Urothelium cell line (cell line): ENCODE measurements around the gene G6PC2.
"Not testable (repeated sequence)": the region's sequence is repeated elsewhere in the genome, so short reads cannot be mapped to it uniquely, and the experiment has no call there.

Source experiments
- DNase-seq: peaks from one replicate; pipeline ENCODE4 v3.0.0; 2011; ENCODE audit warnings: low spot score, mixed read lengths
- FAIRE-seq: peaks from 2 replicates; lab custom pipeline; 2011; peaks lifted over from hg19 to GRCh38; lab: Jason Lieb, UNC

Gene G6PC2, protein sequence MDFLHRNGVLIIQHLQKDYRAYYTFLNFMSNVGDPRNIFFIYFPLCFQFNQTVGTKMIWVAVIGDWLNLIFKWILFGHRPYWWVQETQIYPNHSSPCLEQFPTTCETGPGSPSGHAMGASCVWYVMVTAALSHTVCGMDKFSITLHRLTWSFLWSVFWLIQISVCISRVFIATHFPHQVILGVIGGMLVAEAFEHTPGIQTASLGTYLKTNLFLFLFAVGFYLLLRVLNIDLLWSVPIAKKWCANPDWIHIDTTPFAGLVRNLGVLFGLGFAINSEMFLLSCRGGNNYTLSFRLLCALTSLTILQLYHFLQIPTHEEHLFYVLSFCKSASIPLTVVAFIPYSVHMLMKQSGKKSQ

DNA sequence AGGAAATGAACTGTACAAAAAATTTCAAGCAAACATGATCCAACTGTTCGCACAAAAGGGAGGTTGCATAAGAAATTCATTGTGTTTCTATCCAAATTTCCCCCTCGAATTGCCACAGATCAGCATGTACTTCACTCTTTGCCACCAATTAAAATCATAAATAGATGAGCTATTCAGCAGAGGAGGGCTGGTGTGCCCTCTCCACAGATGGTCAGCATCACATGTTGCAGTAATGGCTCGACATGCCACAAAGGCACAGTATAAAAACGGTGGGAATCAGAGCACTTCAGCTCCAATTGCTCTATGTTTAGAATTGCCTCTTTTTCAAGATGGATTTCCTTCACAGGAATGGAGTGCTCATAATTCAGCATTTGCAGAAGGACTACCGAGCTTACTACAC, at the start of gene G6PC2:
G6PC2 (plus strand) TSS at position 289 of the 400 bp plus-strand sequence; CDS start at position 330, 41 bp downstream.
- FAIRE-seq (no peak), DNase-seq (no peak)

DNA sequence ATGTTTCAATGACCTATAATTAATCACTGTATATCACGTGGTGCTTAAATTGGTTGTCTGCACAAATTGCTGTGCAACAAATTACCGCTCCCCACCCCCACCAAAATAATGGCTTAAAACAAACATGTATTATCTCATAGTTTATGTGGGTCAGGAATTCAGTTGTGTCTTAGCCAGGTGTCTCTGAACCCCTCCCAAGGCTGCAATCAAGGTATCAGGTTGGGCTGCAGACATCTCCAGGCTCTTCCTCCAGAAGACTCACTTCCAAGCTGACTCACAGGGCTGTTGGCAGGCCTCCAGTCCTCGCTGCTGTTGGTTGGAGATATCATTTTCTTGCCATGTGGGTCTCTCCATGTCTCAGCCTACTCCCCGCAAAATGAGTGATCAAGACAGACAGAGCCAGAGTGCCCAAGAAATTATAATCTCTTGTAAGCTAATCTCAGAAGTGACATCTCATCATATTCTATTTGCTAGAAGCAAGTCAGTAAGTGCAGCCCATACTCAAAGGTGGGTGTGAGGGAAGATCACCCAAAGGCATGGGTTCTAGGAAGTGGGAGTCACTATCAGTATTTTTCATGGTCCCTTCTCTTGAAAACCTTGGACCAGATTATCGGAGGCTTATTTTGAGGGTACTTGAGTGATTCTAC, 49.3 kb upstream of the G6PC2 start:
- DNase-seq (peak; percentile 63), FAIRE-seq (no peak)

DNA sequence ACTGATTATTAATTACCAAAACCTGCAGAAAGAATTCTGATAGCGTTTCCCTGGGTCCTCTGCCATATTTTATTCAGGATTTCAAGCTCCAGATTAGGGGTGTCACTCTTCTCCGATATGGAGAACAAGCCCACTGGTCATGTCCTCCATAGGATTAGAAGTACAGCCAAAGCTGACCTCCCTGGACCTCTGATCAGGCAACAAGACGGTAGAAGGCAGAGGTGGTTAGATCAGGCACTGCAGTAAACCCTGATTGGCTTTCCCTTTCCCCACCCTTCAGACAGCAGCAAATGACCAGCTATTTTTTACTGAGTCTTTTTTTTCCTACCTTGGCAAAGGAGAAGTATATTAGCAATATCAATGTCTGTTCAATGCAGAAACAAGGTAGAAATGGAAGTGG, 48.6 kb upstream of the G6PC2 start:
- FAIRE-seq: no peak
- DNase-seq: no peak

DNA sequence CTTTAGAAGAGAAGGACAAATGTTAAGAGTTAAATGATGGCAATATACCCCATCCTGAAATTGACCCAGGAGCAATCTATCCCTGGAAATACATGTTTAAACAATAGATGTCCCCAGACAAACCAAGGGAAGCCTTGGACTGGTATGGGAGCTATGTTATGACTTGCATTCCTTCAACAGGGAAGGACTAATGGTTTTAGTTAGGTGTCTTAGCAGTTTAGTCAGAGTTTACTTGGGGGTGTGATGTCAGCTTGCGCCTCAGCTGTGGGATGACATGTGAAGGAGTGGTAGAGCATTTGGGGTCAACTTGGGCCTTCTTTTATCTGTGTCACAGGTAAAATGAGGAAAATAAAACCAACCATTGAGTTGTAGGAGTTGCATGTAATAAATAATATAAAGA, 47.6 kb upstream of the G6PC2 start:
- DNase-seq (no peak), FAIRE-seq (no peak)

DNA sequence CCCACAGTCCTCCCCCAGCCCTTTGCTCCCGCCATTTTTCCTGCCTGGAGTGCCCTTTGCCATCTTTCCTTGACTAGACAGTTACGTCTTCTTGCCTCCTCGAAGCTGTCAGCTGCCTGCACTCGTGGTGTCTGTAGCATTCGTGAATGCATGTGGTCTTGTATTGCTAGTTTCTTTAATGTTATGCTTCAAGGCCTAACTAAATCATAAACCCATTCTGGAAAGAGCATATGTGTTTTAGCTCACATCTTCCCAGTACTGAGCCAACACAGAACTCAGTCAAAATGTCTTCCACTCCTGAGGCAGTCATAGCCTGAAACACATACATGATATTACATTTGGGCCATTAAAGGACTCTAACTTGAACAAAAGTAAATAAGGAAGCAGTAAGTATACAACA, 46.4 kb upstream of the G6PC2 start:
- FAIRE-seq (no peak), DNase-seq (no peak)

DNA sequence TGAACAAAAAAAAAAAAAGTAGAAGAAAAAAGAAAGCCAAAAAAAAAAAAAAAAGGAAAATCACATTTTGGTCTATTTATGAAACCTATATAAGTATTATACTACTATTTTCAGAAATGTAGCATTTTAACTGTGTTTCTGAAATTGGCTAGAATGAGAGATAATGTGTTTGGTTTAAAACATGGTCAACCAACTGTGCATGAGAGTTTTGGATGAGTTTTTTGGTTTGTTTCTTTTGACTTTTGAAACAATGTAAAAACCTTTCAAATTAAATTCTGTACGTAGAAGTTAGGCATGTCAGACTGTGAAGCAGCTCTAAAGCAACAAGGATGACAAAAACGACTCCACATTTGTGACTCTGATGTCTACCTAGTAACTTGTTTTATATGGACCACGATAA, 45.5 kb upstream of the G6PC2 start:
- no peak for DNase-seq
- FAIRE-seq: no peak

DNA sequence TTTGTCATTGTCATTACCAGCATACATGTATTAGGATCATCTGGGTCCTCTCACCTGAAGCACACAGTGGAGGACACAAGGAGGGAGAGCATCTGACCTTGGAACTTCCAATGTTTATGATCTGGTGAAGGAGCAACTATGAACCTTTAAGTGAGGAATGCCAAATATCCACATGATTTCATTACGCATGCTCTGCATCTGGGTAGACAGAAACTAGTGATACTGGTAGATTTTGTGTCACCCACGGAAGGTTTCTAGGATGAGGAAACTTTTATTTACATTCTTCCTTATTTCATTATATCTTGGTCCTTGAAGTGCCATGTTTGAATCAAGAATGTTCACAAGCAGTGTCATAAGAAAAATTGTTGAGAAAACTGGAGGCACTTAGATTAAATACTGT, 42.9 kb upstream of the G6PC2 start:
- no peak for FAIRE-seq
- DNase-seq: no peak

DNA sequence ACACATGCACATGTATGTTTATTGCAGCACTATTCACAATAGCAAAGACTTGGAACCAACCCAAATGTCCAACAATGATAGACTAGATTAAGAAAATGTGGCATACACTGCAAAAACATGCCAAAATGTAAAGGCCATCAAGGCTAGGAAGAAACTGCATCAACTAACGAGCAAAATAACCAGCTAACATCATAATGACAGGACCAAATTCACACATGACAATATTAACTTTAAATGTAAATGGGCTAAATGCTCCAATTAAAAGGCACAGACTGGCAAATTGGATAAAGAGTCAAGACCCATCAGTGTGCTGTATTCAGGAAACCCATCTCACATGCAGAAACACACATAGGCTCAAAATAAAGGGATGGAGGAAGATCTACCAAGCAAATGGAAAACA, 33.9 kb upstream of the G6PC2 start:
- not testable (repeated sequence) for FAIRE-seq, DNase-seq

DNA sequence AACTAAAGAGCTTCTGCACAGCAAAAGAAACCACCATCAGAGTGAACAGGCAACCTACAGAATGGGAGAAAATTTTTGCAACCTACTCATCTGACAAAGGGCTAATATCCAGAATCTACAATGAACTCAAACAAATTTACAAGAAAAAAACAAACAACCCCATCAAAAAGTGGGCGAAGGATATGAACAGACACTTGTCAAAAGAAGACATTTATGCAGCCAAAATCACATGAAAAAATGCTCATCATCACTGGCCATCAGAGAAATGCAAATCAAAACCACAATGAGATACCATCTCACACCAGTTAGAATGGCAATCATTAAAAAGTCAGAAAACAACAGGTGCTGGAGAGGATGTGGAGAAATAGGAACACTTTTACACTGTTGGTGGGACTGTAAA, 30.7 kb upstream of the G6PC2 start:
- DNase-seq: not testable (repeated sequence)

DNA sequence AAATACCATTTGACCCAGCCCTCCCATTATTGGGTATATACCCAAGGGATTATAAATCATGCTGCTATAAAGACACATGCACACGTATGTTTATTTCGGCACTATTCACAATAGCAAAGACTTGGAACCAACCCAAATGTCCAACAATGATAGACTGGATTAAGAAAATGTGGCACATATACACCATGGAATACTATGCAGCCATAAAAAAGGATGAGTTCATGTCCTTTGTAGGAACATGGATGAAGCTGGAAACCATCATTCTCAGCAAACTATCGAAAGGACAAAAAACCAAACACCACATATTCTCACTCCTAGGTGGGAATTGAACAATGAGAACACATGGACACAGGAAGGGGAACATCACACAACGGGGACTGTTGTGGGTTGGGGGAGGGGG, 30.3 kb upstream of the G6PC2 start:
- not testable (repeated sequence) for FAIRE-seq, DNase-seq

More for the DNA sequence above, 30.7 kb upstream of the G6PC2 start:
- FAIRE-seq: not testable (repeated sequence)

DNA sequence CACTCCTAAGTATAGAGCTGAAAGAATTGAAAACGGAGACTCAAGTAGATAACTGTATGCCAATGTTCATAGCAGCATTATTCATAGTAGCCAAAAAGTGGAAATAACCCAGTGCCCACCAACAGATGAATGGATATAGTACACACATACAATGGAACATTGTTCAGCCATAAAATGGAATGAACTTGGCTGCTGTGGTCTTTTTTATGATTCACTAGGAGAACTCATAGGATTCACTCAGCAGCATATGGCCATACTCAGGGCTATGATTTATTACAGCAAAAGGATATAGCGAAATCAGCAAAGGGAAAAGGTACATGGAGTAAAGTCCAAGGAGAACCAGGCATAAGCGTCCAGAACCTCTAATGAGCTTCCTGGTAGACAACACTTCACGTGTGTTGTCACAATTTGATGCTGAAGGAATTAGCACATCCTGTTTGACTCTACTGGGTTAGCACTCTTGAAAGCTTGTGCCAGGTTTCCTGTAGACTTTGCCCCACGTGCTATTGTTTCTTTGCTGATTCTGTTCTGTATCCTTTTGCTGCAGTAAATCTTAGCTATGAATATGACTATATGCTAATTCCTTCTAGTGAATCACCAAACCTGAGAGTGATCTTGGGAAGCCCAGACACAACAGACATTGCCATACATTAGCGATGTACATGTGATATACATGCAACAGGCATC, 26.6 kb upstream of the G6PC2 start:
- FAIRE-seq: no peak
- no peak for DNase-seq

DNA sequence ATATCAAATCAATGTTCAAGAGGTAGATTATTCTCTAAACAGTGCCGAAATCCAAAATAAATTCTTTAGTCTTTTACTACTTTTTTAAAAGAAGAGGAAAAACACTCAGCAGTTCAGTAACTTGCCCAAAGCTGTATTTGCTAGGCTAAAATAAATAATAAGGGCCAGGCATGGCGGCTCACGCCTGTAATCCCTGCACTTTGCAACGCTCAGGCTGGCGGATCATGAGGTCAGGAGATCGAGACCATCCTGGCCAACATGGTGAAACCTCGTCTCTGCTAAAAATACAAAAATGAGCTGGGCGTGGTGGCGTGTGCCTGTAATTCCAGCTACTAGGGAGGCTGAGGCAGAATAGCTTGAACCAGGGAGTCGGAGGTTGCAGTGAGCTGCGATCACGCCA, 18.9 kb upstream of the G6PC2 start:
- not testable (repeated sequence) for DNase-seq, FAIRE-seq

DNA sequence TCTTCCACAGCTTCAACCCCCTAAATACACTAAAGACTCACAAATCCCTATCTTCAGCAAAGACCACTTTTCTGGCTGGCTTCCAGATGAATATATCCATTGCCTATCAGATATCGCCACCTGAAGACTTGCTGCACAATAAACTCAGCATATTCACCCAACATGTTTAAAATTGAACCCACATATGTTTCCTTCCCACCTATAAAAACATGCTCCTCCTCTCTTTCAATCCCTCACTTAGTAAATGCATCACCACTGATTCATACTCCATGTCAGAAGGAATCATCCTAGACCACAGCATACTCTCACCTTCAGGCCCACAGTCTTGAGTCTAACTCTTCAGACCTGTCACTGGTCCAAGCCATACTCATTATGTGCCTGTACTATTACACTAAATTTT, 16.1 kb upstream of the G6PC2 start:
- no peak for FAIRE-seq
- DNase-seq: no peak

DNA sequence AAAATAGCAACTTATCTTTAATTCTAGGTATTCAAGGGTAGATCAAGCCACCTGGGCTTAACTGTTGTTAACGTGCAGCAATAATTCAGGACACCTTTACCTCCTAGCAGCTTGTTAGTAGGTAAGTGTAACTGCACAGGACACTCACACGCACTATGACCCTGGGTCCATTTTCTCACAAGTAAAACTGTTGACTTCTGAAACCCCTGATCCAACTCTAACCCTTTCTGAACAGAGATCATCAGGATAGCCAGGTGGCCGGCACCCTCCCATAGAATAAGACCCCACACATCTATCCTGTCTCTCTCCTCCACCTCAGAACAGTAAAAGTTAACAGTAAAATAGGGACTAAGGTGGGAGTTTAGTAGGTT, 11.5 kb upstream of the G6PC2 start:
- FAIRE-seq (peak; percentile 44), DNase-seq (no peak)

DNA sequence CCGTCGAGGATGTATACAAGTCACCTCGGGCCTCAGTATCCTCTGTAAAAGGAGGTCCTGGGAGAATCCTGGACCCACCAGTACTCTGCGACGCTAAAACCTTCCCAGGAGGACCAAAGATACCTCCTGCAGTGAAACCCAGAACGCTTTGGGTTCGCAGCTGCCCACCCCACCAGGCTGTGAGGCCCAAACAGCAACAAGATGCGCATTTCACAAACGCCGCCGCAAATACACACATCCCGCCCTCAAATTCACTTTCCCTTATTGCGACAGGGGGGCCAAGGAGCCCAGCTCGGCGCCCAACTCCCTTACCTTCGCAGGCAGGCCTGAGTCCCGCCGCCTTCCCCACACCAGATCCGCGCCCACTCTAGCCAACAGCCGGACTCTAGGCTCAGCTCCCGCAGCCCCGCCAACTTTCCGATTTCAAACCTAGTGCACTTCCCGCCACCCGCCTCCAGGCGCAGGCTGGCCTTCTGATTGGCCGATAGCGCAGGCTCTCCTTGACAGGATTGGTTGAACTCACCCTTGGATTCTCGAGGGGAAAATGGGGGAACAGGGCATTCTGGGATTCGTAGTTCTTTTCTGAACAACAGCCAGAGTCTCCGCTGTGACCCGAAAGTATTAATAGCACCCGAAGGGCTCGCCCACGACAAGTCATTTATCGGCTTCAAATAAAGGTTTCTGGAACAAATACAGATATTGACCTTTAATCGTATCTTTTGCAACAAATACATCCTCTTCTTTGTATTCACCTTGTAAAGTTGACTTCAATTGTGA, 10.9 kb upstream of the G6PC2 start, which contains the start of gene SPC25:
SPC25 (minus strand) TSS at position 425 of the 777 bp plus-strand sequence. CDS start 911 bp downstream, outside the sequence.
- FAIRE-seq: no peak

DNA sequence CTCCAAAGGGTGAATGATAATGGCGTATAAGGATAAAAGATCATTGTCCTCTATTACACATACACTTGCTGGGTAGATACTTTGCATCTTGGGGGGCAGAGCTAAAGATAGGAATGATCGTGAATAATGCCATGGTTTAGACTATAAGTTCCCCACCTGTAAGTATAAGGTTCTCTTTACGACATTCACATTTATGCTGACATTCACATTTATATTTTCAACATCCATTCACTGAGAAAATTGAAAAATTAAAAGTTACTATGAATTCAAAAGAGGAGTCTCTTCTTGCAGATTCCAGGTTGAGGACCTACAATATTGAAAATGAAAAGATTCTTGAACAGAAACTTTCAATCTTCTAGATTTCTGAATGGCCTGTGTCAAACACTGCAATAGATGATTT, 8.8 kb upstream of the G6PC2 start:
- no peak for DNase-seq
- FAIRE-seq: no peak

More for the DNA sequence above, 10.9 kb upstream of the G6PC2 start, which contains the start of gene SPC25:
- DNase-seq: peak; percentile 97

DNA sequence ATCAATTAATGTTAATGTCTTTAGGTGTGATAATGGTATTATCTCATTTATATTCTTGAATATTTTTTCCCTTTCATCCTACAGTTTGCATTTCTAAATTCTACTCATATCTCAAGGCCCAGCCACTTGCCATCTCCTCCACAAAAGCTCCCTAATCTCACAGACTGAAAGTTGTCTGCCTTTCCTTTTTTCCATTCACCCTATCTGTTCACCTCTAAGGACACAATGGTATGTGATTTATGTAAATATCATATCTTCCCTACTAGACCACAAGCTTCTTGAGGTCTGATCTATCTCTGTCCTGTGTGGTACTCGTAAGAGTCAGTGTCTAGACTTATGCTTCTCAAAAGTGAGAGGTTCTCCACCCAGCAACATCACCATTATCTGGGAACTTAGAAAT, 7.0 kb upstream of the G6PC2 start:
- DNase-seq: no peak
- FAIRE-seq: no peak

DNA sequence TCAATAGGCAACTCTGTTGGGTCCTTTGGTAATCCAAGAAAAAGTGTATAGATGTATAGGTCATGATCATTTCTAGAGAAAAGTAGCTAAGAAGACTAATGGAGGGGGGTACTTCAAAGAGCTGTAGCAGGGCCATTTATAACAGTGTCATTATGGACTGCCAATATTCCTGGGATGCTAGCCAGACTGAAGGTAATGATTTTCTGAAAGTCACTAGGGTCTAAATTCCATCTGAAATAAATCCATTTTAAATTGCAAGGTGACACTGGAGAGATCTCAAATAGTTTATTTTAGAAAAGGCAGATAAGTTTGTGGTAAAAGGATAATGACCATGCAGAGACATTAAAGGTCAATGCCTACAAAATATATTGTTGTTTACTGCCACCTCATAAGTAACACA, 6.4 kb upstream of the G6PC2 start:
- no peak for FAIRE-seq
- no peak for DNase-seq

DNA sequence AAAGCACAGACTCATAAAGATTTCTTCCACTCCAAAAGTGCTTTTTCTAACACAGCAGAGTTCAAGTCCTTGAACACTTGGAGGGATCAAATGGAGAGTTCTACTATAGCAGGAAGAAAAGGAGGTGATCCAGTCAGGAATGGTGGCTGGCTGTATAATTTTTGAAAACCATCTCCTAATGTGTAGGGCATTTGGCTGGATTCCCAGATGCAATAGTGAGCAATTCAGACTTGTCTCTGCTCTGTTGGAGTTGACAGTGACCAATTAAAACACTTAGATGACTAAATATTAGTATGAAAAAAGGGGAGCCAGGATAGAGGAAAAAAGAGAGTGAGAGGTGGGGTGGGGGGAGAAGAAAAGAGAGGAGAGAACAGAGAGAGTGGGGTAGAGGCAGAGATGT, 5.3 kb upstream of the G6PC2 start:
- no peak for DNase-seq
- FAIRE-seq: no peak

DNA sequence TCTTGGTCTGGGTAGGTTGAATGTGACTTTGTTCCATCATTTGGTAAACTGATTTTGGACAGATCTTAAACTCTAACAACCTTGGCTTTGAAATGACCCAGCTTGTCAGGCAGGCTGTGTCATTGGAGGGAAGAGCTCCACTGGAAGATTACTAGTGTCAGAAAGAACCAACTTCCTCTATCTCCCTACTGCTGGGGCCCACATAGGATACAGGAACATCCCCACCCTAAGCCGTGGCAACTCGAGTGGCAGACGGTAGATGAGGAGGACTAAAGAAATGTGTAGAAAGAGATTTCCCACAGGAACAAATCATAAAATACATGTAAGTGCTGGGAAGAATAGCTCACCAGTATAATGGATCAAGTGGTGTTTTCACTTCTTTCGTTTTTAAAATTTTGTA, 4.3 kb upstream of the G6PC2 start:
- FAIRE-seq (no peak), DNase-seq (no peak)

DNA sequence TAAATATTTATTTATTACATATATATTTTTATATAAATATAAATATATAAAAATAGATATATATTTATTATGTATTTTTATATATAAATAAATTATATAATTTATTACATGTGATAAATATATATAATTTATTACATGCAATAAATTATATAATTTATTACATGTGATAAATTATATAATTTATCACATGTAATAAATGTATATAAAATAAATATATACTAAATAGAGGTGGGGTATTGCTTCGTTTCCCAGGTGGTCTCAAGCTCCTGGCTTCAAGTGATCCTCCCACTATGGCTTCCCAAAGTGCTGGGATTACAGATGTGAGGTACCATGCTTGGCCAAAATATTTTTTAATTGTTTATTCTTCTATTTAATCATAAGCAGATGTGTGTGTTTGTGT, 3.6 kb upstream of the G6PC2 start:
- FAIRE-seq: no peak
- DNase-seq: no peak
